HG02763 (cell line): ENCODE data around the gene KIF5A.

Source experiments
- ATAC-seq: cut with Tn5 transposase; IDR thresholded peaks from one replicate; pipeline ENCODE4 v1.9.1; 2021; ENCODE audit warnings: mild to moderate bottlenecking, moderate library complexity; ENCODE audit not compliant: unreplicated experiment

Gene KIF5A

GRCh38 chr12:57628280-57629191 lies 78.7 kb downstream of the KIF5A start:
- no peak for ATAC-seq

GRCh38 chr12:57629897-57630471 lies 80.1 kb downstream of the KIF5A start:
- ATAC-seq: no peak

GRCh38 chr12:57630891-57631433 lies 81.1 kb downstream of the KIF5A start:
- no peak for ATAC-seq

- no peak for ATAC-seq
Observed at GRCh38 chr12:57631566-57632072, 81.8 kb downstream of the KIF5A start.

- ATAC-seq: no peak
Observed at GRCh38 chr12:57632073-57632957, 82.5 kb downstream of the KIF5A start.

GRCh38 chr12:57632958-57633840 lies 83.4 kb downstream of the KIF5A start, which contains the start of gene B4GALNT1:
Gene B4GALNT1 (minus strand): TSS chr12:57633201. CDS start chr12:57632132, 1,069 bp downstream.
- ATAC-seq: peak; percentile 72
